CMK (cell line): ENCODE data around the gene MTG2.

Source experiments
- DNase-seq: peaks from one replicate; pipeline ENCODE4 v3.0.0-alpha.2; 2010; ENCODE audit warnings: low read depth

MTG2 gene

GRCh38 chr20:62219992-62220665 is 37.3 kb downstream of the MTG2 start, which contains the start of gene HRH3:
HRH3 (minus strand) TSS chr20:62220278; CDS start chr20:62219970, 308 bp downstream.
- DNase-seq, result no peak

DNA sequence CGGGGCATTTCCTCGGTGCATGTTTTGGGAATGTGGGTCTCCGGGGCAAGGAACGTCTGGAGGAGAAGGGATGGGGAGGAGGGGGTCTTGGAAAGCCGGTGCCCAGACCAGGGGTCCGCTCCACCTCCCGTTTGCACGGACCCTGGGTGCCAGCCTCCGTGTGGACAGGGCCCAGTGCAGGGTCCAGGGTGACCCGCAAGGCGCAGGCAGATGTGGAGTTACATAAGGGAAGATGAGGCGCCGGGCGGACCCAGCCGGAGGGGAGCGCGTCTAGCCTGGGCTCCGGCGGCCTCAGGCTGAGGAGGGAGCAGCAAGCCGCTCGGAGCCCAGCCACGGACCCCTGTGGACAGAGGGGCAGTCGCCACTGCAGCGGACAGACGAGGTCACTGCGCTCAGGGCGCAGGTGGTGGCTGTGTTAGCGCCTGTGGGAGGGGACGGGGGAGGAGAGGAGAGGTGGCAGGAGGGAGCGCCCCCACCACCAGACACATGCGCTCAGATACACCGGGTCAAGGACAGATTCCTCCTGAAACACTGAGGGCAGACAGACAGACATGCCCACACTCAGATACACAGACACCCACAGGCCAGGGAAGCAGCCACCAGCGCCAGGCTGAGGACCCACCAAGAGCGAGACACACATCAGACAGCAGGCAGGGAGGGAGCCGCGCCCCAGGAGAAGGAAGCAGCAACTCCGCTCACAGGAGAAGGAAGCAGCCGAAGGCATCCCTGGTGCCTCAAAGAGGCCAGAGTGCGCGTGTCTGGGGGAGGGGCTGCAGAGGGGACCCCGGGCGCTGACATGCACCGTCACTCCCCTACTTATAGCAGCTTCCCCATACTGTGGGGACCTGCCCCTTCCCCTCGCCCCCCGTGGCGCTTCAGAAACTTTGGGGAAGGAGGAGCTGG is 38.1 kb downstream of the MTG2 start:
- no peak for DNase-seq

DNA sequence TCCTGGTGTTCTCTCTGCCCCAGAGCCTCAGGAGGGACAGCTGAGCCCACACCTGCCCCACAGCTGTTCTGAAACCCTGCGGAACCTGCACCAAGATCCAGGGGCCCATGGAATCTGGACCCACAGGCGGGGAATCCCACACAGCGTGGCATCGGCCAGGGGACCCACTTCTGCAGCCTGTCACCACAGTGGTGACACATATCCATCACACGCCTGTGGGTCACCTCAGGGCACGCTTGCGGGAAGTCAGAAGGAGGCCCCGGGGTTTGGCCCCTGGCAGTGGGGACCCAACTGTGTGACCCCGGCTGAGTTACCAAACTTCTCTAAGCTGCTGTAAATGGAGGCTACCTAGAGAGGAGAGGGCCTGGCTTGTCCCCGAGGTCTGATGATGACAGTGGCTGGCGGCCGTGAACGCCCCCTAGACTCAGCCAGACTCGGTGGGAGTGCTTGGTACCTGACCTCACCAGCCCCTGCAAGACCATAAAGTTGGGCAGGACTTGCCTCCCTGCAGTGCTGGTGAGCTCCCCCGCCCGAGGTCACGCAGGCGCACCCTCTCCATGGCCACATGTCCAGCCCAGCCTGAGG is 39.5 kb downstream of the MTG2 start:
- DNase-seq, result no peak

- DNase-seq, result no peak
Observed at GRCh38 chr20:62222972-62223371, 40.1 kb downstream of the MTG2 start.

DNA sequence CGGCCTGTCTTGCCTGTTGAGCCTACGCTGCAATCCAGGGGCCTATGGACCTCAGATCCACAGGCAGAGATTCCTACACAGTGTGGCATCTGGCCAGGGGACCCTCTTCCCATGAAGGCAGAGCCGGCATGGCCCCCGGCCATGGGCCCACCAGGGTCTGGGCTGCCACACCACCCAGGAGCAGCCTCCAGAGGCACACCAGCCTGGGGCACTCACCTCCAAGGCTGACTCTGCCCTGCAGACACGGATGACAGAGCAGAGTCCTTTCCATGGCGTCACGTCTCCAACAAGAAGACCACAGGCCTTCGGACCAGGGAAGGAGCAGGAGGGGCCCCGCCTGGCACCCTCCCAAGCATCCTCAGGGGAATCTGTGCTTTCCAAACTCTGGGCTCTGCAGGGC is 40.7 kb downstream of the MTG2 start:
- DNase-seq, result no peak

DNA sequence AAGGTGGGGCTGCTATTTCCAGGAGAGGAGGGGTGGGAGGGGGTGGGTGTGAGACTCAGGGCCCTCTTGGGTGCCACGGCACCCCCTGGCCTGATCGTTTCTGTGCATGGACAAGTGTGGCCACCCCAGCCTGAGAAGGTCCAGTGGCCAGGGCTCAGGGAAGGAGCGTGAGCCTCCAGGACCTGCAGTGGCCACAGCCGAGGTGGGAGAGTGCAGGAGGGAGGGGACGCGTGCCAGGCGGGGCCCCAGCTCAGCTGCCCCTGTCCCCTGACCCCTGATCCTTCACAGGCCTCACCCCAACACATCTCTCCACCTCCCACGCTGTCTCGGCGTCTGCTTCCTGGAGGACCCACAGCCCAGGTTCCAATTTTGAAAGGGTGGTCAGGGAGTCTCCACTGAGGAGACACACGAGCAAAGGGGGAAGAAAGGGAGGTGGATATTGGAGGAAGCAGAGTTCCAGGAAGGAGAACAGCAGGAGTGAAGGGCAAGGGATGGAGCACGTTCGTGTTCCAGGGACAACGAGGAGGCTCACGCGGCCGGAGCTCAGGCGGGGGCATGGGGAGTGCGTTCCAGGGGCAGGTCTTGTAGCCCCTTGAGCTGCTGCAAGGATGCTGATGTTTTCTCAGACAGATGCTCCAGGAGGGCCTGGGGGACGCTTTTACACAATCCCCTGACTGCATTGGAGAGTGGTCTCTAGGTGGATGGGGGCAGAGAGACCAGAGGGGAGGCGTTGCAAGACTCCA is 41.5 kb downstream of the MTG2 start:
- DNase-seq, result no peak

- DNase-seq, result no peak
Observed at GRCh38 chr20:62225026-62225425, 42.2 kb downstream of the MTG2 start.

DNA sequence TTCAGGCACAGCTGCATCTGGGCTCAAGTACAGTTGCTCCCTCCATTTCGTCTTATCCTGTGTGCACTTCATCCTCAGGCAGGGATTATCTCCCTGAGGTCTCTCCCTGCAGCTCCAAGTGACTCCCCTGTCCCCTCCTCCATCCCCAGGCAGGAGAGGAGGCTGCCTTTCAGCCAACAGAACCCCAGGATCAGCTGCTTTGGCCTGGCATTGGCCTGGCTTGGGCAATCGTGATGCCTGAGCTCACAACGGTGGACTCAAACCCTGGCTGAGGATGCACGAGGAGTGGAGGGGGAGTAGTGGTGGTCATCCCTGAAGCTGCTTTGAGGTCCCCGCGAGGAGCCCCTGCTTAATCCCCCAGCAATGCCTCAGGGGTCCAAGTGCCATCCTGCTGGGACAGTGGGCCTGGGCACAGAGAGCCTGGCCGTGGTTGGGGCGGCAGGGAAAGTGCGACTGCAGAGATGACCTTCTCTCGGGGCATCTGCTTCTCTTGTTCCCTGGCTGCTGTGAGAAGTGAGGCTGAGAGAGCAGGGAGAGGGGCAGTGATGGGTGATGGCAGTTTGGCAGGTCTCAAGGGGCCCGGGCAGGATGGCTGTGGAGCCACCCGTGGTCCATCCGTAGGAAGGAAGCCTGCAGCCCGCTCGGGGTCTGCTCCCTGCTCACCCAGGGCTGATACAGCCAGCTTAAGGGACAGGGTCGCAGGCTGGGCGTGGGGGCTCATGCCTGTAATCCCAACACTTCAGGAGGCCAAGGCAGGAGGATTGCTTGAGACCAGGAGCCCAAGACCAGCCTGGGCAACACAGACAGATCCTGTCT is 43.2 kb downstream of the MTG2 start:
- no peak for DNase-seq

DNA sequence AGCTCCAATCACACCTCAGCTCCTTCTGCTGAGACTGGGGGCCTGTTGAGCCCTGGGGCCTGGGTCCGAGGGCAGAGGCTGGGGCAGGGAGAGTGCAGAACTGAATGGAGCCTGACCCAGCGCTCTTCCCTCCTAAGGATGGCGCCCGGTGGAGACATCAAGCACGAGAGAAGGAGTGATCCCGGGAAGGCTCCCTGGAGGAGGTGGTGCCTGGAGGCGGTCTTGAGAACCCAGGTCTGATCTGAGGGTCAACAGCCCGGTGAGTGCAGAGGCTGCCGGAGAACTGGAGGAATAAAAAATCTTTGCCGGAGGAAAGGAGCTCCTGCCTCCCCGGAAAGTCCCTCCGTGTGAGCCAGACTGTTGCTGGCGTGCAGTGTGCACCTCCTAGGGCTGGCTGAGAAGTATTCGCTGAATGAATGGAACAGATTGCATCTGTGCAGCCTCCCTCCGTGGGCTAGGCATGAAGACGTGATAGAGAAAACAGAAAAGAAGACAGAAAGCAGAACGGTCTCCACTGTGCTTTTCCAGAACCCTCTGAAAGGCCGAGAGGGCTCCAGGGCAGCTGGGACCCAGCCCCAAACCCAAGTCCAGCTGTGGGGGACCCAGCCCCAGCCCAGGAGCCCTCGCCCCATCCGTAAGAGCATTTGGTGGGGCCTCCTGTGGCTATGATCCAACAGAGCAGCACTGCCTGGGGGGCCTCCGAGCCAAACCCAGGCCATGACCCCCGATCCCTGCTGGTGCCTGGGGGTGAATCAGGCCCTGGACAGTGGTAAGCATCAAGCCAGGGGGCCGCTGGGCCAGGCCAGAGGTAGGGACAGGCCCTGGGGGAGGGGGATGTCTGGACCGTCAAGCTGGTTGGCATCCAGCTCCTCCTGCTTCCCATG is 44.1 kb downstream of the MTG2 start:
- DNase-seq, result no peak

GRCh38 chr20:62227591-62227976 is 44.8 kb downstream of the MTG2 start:
- DNase-seq, result no peak

GRCh38 chr20:62227977-62228958 is 45.4 kb downstream of the MTG2 start:
- no peak for DNase-seq

GRCh38 chr20:62228982-62229545 is 46.2 kb downstream of the MTG2 start:
- no peak for DNase-seq

DNA sequence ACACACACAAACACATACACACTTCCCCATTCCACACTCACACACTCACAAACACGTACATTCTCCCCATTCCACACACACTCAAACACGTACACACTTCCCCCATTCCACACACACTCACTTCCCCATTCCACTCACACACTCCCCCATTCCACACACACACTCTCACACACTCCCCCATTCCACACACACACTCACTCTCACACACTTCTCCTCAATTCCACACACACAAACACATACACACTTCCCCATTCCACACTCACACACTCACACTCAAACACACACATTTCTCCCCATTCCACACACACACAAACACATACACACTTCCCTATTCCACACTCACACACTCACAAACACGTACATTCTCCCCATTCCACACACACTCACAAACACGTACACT is 46.8 kb downstream of the MTG2 start:
- no peak for DNase-seq

DNA sequence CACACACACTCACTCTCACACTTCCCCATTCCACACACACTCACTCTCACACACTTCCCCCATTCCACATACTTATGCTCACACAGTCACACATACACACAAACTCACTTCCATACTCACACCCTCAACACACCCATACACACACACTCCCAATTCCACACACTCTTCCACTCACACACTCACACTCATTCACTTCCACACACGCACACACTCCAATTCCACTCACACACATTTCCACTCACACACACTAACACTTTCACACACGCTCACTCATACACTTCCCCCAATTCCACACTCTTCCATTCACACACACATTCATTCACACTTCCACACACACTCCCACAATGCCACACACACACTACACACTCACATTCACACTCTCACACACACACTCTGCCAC is 47.4 kb downstream of the MTG2 start:
- DNase-seq, result no peak

DNA sequence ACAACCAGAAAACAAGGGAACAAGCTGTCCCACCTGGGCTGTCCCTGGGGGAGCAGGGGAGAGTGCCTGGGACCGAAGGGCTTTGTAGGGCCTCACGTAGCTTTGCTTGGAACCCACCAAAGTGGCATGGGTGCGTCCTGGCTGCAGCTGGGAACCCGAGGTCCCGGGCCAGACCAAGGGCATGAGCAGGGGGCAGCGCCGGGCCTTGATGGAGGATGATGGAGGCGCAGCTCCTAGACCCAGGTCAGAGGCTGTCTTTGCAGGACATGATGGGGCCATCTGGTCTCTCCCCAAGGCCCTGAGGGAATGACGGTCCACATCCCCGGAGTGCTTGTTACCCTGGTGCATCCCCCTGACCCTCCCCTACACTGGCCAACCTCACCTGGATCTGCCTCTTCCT is 47.9 kb downstream of the MTG2 start:
- DNase-seq, result no peak

GRCh38 chr20:62231292-62231691 is 48.5 kb downstream of the MTG2 start:
- DNase-seq, result no peak

DNA sequence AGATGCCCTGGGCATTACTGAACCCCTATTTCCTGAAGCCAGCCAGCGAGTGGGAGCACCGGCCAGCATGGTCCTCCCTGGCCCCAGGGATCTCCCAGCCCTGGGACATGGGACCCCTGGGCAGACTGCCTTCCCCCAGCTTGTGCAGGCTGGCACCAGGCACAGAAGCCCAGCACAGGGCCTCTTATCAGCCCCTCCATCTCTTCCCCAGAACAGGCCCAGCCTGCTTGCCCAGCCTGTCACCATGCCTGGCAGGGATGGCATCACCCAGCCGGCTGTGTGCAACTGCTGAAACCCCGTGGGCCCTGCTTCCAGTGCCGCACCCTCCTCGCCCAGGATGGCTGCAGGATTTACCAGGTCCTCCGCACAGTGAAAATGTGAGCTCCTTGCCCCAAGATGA is 49.4 kb downstream of the MTG2 start:
- no peak for DNase-seq

GRCh38 chr20:62232770-62233645 is 50.2 kb downstream of the MTG2 start:
- no peak for DNase-seq
